HG03432 (cell line): Measurements from ENCODE around the gene CCDC40.

Experiments
- ATAC-seq: cut with Tn5 transposase; IDR thresholded peaks from one replicate; pipeline ENCODE4 v1.9.1; 2021; ENCODE audit warnings: mild to moderate bottlenecking, moderate library complexity; ENCODE audit not compliant: unreplicated experiment

Gene CCDC40

DNA sequence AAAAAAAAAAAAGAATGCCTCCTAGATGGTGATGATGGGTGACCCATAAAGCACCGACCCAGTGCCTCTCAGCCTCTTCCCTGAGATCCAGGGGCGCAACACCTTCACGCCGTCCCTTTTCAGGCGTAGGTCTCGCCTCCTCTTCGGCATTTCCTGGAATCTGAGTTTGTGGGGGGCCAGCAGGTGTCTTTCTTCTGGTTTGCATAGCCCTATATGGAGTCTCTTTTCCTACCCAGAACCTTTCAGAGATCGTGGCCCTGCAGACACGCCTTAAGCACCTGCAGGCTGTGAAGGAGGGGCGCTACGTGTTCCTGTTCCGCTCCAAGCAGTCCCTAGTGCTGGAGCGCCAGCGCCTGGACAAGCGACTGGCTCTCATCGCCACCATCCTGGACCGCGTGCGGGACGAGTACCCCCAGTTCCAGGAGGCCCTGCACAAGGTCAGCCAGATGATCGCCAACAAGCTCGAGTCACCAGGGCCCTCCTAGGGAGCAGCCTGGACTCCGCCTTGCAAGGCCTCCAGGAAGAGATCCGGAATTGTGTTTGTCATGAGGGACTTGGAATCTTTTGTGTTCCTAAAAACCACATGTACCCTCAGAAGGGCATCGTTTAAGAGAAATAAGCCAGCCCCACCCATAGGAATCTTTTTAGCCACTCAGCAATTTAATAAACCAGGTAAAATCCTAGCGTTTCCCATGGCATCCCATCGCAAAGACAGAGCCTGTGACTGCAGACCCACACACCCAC lies 63.0 kb downstream of the CCDC40 start:
- no peak for ATAC-seq

DNA sequence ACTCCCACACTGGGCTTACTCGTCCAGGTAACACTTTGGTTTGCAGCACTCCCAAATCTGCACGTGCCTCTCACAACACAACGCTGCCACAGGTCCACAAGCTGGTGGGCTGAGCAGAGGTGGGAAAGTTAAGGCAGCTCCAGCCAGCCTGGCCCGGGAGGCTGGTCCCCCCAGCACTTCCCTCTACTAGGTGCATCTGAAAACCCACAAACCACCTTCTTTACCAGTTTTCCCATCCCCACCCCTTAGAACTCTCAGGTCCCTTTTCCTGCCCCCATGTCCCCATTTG lies 63.5 kb downstream of the CCDC40 start:
- ATAC-seq: no peak

GRCh38 chr17:80101011-80101945 lies 64.8 kb downstream of the CCDC40 start, which contains the start of gene GAA:
TSS of gene GAA (plus strand) at chr17:80101581. CDS start at chr17:80104587, 3,006 bp downstream.
- ATAC-seq: peak; percentile 77

DNA sequence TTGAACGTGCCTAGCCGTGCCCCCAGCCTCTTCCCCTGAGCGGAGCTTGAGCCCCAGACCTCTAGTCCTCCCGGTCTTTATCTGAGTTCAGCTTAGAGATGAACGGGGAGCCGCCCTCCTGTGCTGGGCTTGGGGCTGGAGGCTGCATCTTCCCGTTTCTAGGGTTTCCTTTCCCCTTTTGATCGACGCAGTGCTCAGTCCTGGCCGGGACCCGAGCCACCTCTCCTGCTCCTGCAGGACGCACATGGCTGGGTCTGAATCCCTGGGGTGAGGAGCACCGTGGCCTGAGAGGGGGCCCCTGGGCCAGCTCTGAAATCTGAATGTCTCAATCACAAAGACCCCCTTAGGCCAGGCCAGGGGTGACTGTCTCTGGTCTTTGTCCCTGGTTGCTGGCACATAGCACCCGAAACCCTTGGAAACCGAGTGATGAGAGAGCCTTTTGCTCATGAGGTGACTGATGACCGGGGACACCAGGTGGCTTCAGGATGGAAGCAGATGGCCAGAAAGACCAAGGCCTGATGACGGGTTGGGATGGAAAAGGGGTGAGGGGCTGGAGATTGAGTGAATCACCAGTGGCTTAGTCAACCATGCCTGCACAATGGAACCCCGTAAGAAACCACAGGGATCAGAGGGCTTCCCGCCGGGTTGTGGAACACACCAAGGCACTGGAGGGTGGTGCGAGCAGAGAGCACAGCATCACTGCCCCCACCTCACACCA lies 65.7 kb downstream of the CCDC40 start:
- ATAC-seq: peak; percentile 16

- ATAC-seq: no peak
Measured at GRCh38 chr17:80102664-80103448, 66.4 kb downstream of the CCDC40 start.

- ATAC-seq: no peak
Measured at GRCh38 chr17:80103449-80104085, 67.1 kb downstream of the CCDC40 start.

GRCh38 chr17:80104321-80104955 lies 68.0 kb downstream of the CCDC40 start:
- no peak for ATAC-seq

DNA sequence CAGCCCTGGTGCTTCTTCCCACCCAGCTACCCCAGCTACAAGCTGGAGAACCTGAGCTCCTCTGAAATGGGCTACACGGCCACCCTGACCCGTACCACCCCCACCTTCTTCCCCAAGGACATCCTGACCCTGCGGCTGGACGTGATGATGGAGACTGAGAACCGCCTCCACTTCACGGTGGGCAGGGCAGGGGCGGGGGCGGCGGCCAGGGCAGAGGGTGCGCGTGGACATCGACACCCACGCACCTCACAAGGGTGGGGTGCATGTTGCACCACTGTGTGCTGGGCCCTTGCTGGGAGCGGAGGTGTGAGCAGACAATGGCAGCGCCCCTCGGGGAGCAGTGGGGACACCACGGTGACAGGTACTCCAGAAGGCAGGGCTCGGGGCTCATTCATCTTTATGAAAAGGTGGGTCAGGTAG lies 68.5 kb downstream of the CCDC40 start:
- no peak for ATAC-seq

DNA sequence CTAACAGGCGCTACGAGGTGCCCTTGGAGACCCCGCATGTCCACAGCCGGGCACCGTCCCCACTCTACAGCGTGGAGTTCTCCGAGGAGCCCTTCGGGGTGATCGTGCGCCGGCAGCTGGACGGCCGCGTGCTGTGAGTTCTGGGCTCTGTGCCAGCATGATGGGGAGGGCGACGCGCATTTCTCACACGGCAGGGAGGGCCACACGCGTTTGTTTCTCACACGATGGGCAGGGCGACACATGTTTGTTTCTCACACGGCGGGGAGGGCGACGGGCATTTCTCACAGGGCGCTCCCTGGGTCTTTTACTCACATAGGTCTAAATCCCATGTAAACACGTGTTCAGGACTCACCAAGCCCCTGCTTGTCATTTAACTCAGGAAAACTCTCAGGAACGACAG lies 69.3 kb downstream of the CCDC40 start:
- no peak for ATAC-seq

DNA sequence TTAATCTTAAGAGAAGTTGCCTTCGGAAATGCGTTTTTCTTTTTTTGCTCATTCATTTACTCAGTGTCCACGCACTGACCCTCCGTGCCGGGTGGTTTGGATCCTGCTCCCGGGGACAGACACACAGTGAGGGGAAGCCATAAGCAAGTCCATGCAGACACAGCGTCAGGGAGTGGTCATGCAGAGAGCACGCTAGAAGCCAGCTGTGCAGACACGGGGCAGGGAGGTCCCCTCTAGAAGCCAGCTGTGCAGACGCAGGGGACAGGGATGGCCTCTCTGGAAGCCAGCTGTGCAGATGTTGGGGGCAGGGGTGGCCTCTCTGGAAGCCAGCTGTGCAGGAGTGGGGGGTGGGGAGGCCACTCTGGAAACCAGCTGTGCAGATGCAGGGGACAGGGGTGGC lies 69.7 kb downstream of the CCDC40 start:
- ATAC-seq: no peak

- no peak for ATAC-seq
Measured at GRCh38 chr17:80106751-80107150, 70.3 kb downstream of the CCDC40 start.

GRCh38 chr17:80107231-80108021 lies 71.0 kb downstream of the CCDC40 start:
- ATAC-seq: no peak

DNA sequence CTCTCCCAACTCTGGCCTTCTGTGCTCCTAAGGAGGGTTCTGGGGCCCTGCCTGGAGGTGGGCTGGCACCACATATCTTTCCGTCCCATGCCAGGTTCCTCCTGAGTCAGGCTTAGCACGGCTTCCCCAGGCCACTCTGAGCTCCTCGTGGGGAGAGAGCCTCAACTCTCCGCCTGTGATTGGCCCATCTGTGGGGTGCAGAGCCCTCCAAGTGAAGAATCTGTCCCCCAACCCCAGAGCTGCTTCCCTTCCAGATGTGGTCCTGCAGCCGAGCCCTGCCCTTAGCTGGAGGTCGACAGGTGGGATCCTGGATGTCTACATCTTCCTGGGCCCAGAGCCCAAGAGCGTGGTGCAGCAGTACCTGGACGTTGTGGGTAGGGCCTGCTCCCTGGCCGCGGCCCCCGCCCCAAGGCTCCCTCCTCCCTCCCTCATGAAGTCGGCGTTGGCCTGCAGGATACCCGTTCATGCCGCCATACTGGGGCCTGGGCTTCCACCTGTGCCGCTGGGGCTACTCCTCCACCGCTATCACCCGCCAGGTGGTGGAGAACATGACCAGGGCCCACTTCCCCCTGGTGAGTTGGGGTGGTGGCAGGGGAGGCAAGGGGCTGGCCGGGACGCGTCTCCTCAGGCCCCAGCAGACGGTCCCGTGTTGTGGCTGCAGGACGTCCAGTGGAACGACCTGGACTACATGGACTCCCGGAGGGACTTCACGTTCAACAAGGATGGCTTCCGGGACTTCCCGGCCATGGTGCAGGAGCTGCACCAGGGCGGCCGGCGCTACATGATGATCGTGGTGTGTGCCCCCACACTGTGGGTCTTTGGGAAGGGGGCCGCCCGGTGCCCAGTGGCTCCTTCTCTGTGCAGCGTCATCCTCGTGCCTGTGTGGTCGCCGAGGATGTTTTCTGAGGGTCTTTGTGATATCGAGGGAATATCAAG lies 71.9 kb downstream of the CCDC40 start:
- no peak for ATAC-seq

GRCh38 chr17:80109066-80109660 lies 72.7 kb downstream of the CCDC40 start:
- ATAC-seq: no peak

- no peak for ATAC-seq
Measured at GRCh38 chr17:80109713-80110446, 73.4 kb downstream of the CCDC40 start.

GRCh38 chr17:80110447-80110812 lies 74.0 kb downstream of the CCDC40 start:
- ATAC-seq: no peak
